HG02938 (cell line): ENCODE data around the gene GJB1.
"Not testable (repeated sequence)": the region's sequence is repeated elsewhere in the genome, so short reads cannot be mapped to it uniquely, and the experiment has no call there.

Source experiments
- ATAC-seq: cut with Tn5 transposase; IDR thresholded peaks from one replicate; pipeline ENCODE4 v1.9.1; 2021; ENCODE audit warnings: mild to moderate bottlenecking, moderate library complexity; ENCODE audit not compliant: unreplicated experiment

Gene GJB1

GRCh38 chrX:71254092-71254963 lies 31.3 kb downstream of the GJB1 start, which contains the start of gene ZMYM3:
Gene ZMYM3 (minus strand): TSS chrX:71254140. CDS start chrX:71253255, 885 bp downstream.
- ATAC-seq, result peak; percentile 71

- ATAC-seq, result no peak
Observed at GRCh38 chrX:71256051-71256450, 33.0 kb downstream of the GJB1 start.

GRCh38 chrX:71256856-71257255 lies 33.8 kb downstream of the GJB1 start:
- no peak for ATAC-seq

GRCh38 chrX:71268624-71269023 lies 45.6 kb downstream of the GJB1 start:
- not testable (repeated sequence) for ATAC-seq

GRCh38 chrX:71269801-71270395 lies 46.9 kb downstream of the GJB1 start:
- ATAC-seq, result no peak

- not testable (repeated sequence) for ATAC-seq
Observed at GRCh38 chrX:71272313-71272712, 49.3 kb downstream of the GJB1 start.
